SK-N-SH treated with all-trans-retinoic acid at 6 μM for 48 hours (cell line): ENCODE data around the gene SSMEM1.

Experiments used
- BACH2 ChIP-seq: fragments of 250-450 bp; sonication (Bioruptor Pico); IDR thresholded peaks from 2 replicates; pipeline ENCODE4 v1.9.0; 2021; ENCODE audit warnings: mild to moderate bottlenecking, borderline replicate concordance
- ESRRG ChIP-seq: fragments of 250-450 bp; sonication (Bioruptor Pico); IDR thresholded peaks from 2 replicates; pipeline ENCODE4 v1.6.1; 2021; ENCODE audit warnings: mild to moderate bottlenecking
- GLIS3 ChIP-seq: fragments of 250-450 bp; sonication (Bioruptor Pico); IDR thresholded peaks from 2 replicates; pipeline ENCODE4 v1.5.0; 2020; ENCODE audit warnings: mild to moderate bottlenecking, moderate library complexity
- PATZ1 ChIP-seq: fragments of 250-450 bp; sonication (Bioruptor Pico); IDR thresholded peaks from 2 replicates; pipeline ENCODE4 v1.8.0; 2020; ENCODE audit warnings: mild to moderate bottlenecking, moderate library complexity, borderline replicate concordance
- PPARA ChIP-seq: fragments of 250-450 bp; sonication (Bioruptor Pico); IDR thresholded peaks from 2 replicates; pipeline ENCODE4 v1.5.0; 2020; ENCODE audit warnings: mild to moderate bottlenecking, borderline replicate concordance
- RARB ChIP-seq: fragments of 250-450 bp; sonication (Bioruptor Pico); IDR thresholded peaks from 2 replicates; pipeline ENCODE4 v1.8.0; 2021; ENCODE audit warnings: mild to moderate bottlenecking, moderate library complexity
- SNAI2 ChIP-seq: fragments of 250-450 bp; sonication (Bioruptor Pico); IDR thresholded peaks from 2 replicates; pipeline ENCODE4 v1.5.0; 2020; ENCODE audit warnings: mild to moderate bottlenecking, moderate library complexity
- TOX ChIP-seq: fragments of 250-450 bp; sonication (Bioruptor Pico); IDR thresholded peaks from 2 replicates; pipeline ENCODE4 v1.8.0; 2021; ENCODE audit warnings: mild to moderate bottlenecking, moderate library complexity, borderline replicate concordance
- ZC3H10 ChIP-seq: fragments of 250-450 bp; sonication (Bioruptor Pico); IDR thresholded peaks from 2 replicates; pipeline ENCODE4 v1.5.1; 2021; ENCODE audit warnings: mild to moderate bottlenecking, moderate library complexity
- ZFP3 ChIP-seq: fragments of 250-450 bp; sonication (Bioruptor Pico); IDR thresholded peaks from 2 replicates; pipeline ENCODE4 v1.5.0; 2020; ENCODE audit warnings: mild to moderate bottlenecking, moderate library complexity
- ZFP30 ChIP-seq: fragments of 450-650 bp; formaldehyde crosslinking; IDR thresholded peaks from 2 replicates; pipeline ENCODE4 v1.5.0; 2022; ENCODE audit warnings: mild to moderate bottlenecking, moderate library complexity
- ZNF70 ChIP-seq: fragments of 450-650 bp; formaldehyde crosslinking; IDR thresholded peaks from 2 replicates; pipeline ENCODE4 v1.5.0; 2020; ENCODE audit warnings: mild to moderate bottlenecking, moderate library complexity

DNA sequence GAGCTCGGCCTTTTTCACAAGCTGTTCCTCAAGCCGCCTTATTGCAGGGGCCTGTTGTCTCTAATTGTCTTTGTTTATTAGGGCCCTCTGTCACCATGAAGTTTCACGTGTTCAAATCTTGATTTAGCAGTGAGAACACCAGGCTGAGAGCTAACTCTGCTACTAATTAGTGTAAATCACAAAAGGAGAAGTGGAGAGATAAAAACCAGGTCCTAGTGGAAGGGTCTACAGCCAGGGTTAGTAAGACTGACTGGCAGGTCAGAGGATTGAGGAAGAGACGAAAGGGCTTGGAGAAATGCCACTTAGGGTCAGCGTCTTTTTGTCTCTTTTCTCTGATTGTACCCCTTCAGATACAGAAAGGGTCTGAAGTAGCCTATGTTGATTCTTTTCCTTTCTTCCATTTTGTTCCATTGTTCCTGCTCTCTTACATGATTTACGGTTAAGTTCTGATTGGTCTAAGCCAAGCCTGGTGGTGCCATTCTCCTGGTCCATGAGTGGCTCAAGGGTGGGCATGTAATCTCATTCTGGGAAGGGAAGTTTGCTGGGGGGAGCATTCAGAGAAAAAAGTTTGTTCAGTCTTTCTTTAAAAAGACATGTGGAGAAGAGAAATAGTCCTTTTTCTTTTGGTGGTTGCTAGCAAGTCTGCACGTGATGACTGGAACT lies 21.3 kb downstream of the SSMEM1 start:
- TF ChIP-seq ZNF70 (CRISPR knock-in tag) (no peak), ZFP30 (no peak), RARB (no peak), PATZ1 (no peak), SNAI2 (CRISPR knock-in tag) (no peak), ZC3H10 (CRISPR knock-in tag) (no peak), TOX (CRISPR knock-in tag) (no peak), PPARA (no peak), ZFP3 (CRISPR knock-in tag) (no peak), GLIS3 (no peak), ESRRG (CRISPR knock-in tag) (no peak), BACH2 (CRISPR knock-in tag) (no peak)
